H1 (cell line): ENCODE results near the gene UIMC1. TPM values are rescaled to one million over a fixed set of nuclear protein-coding genes. Genes with fewer than 3 reads are reported as not detected.

ENCODE experiments used
- CTCF ChIA-PET: fragments of 300-600 bp; sonication (Branson Sonifier 250); formaldehyde crosslinking; loops from one replicate; lab custom pipeline; 2021; ENCODE audit not compliant: partially characterized antibody; lab: Charles Lee
- POLR2A ChIA-PET: fragments of 300-600 bp; sonication (Branson Sonifier 250); formaldehyde crosslinking; loops from one replicate; lab custom pipeline; 2021; ENCODE audit warnings: inconsistent platforms; ENCODE audit not compliant: partially characterized antibody; lab: Charles Lee
- DNase-seq, 2 experiments: peaks; one replicate each; pipeline versions ENCODE4 v3.0.0 to v3.0.0-alpha.2; 2010 to 2022; ENCODE audit warnings: low spot score in 2 of 2, low read depth in 1 of 2, mixed read lengths in 1 of 2
- FAIRE-seq: peaks from 2 replicates; lab custom pipeline; 2011; peaks lifted over from hg19 to GRCh38; lab: Jason Lieb, UNC
- H2AFZ ChIP-seq: 2 replicates; pipeline ENCODE4 v1.8.1; 2012; ENCODE audit warnings: low read length, inconsistent platforms
- H2AK5ac ChIP-seq: 2 replicates; pipeline ENCODE4 v1.6.1; 2013; ENCODE audit warnings: low read depth, low read length
- H2BK120ac ChIP-seq: replicated peaks from 2 replicates; pipeline ENCODE3; 2013; ENCODE audit warnings: low read depth, low read length, inconsistent platforms
- H2BK12ac ChIP-seq: 2 replicates; pipeline ENCODE4 v1.6.1; 2013; ENCODE audit warnings: low read depth, low read length
- H2BK15ac ChIP-seq: 2 replicates; pipeline ENCODE4 v1.6.1; 2013; ENCODE audit warnings: low read length
- H2BK20ac ChIP-seq: 2 replicates; pipeline ENCODE4 v1.6.1; 2013; ENCODE audit warnings: low read length
- H2BK5ac ChIP-seq: 2 replicates; pipeline ENCODE4 v1.6.1; 2013; ENCODE audit warnings: low read depth, low read length
- H3K14ac ChIP-seq: 2 replicates; pipeline ENCODE4 v1.6.1; 2013; ENCODE audit warnings: inconsistent platforms; ENCODE audit not compliant: insufficient read length
- H3K18ac ChIP-seq: 2 replicates; pipeline ENCODE4 v1.6.1; 2013; ENCODE audit warnings: low read length; ENCODE audit errors: extremely low read depth
- H3K23ac ChIP-seq: 2 replicates; pipeline ENCODE4 v1.6.1; 2013; ENCODE audit warnings: inconsistent platforms; ENCODE audit not compliant: insufficient read length
- H3K23me2 ChIP-seq: 2 replicates; pipeline ENCODE4 v1.6.1; 2013; ENCODE audit warnings: low read depth, low read length
- H3K27ac ChIP-seq: 2 replicates; pipeline ENCODE4 v1.6.1; 2011; ENCODE audit warnings: low read depth, low read length, inconsistent platforms
- H3K27me3 ChIP-seq, 4 experiments: replicated peaks in 1 of 4; 1 replicate in 1 of 4; 2 replicates in 3 of 4; pipeline versions ENCODE4 v1.6.1 to v1.8.1; 2011 to 2013; ENCODE audit warnings: low read length in 3 of 4, mild to moderate bottlenecking in 3 of 4, inconsistent platforms in 2 of 4, mixed read lengths in 2 of 4, moderate library complexity in 1 of 4; ENCODE audit not compliant: control insufficient read depth in 3 of 4, insufficient read depth in 3 of 4; ENCODE audit errors: extremely low read depth in 1 of 4
- H3K36me3 ChIP-seq, 4 experiments: 2 replicates each; pipeline versions ENCODE4 v1.6.1 to v1.8.1; 2011 to 2013; ENCODE audit warnings: mild to moderate bottlenecking in 4 of 4, low read length in 3 of 4, moderate library complexity in 2 of 4, control low read depth in 1 of 4, inconsistent platforms in 1 of 4; ENCODE audit not compliant: insufficient read depth in 4 of 4, control insufficient read depth in 2 of 4
- H3K4ac ChIP-seq: replicated peaks from 2 replicates; pipeline ENCODE3; 2013; ENCODE audit warnings: low read length, low read depth, mixed read lengths, inconsistent platforms; ENCODE audit not compliant: insufficient read length
- H3K4me1 ChIP-seq, 4 experiments: replicated peaks in 1 of 4; 1 replicate in 1 of 4; 2 replicates in 3 of 4; pipeline versions ENCODE4 v1.6.1 to v1.8.1; 2011 to 2013; ENCODE audit warnings: low read length in 3 of 4, inconsistent platforms in 2 of 4, mixed read lengths in 1 of 4; ENCODE audit not compliant: insufficient read depth in 4 of 4, control insufficient read depth in 3 of 4
- H3K4me2 ChIP-seq, 2 experiments: 2 replicates each; pipeline versions ENCODE4 v1.6.1 to v1.8.1; 2011 to 2013; ENCODE audit warnings: low read depth in 2 of 2, low read length in 2 of 2, control low read depth in 1 of 2, inconsistent platforms in 1 of 2, mild to moderate bottlenecking in 1 of 2; ENCODE audit not compliant: insufficient read depth in 1 of 2
- H3K4me3 ChIP-seq, 4 experiments: fragments of 200-600, 300-600 bp in 1 of 4; sonication (generic), shearing (Covaris generic), sonication (Bioruptor Twin) in 1 of 4; 2 replicates each; pipeline versions ENCODE4 v1.5.1 to v1.8.1; 2011 to 2016; ENCODE audit warnings: low read length in 4 of 4, low read depth in 3 of 4, control low read depth in 2 of 4, inconsistent platforms in 2 of 4, mild to moderate bottlenecking in 2 of 4, mixed read lengths in 1 of 4, moderate library complexity in 1 of 4; ENCODE audit not compliant: insufficient read depth in 2 of 4; ENCODE audit errors: extremely low read depth in 1 of 4
- H3K56ac ChIP-seq: replicated peaks from 2 replicates; pipeline ENCODE3; 2013; ENCODE audit warnings: low read depth, mild to moderate bottlenecking, mixed read lengths, low read length, inconsistent platforms; ENCODE audit not compliant: insufficient read length
- H3K79me1 ChIP-seq: 2 replicates; pipeline ENCODE4 v1.6.1; 2013; ENCODE audit warnings: low read depth, low read length, control low read depth
- H3K79me2 ChIP-seq, 2 experiments: 2 replicates each; pipeline versions ENCODE4 v1.6.1 to v1.8.1; 2012 to 2013; ENCODE audit warnings: low read length in 2 of 2, mild to moderate bottlenecking in 2 of 2, inconsistent platforms in 1 of 2; ENCODE audit not compliant: insufficient read depth in 2 of 2, control insufficient read depth in 1 of 2
- H3K9ac ChIP-seq, 4 experiments: replicated peaks in 1 of 4; 1 replicate in 1 of 4; 2 replicates in 3 of 4; pipeline versions ENCODE4 v1.6.1 to v1.8.1; 2011 to 2013; ENCODE audit warnings: low read depth in 3 of 4, low read length in 3 of 4, control low read depth in 2 of 4, mild to moderate bottlenecking in 2 of 4, moderate library complexity in 2 of 4, inconsistent platforms in 1 of 4; ENCODE audit errors: extremely low read depth in 1 of 4
- H3K9me3 ChIP-seq, 2 experiments: 2 replicates each; pipeline versions ENCODE4 v1.6.1 to v1.8.1; 2012 to 2013; ENCODE audit warnings: mild to moderate bottlenecking in 2 of 2, moderate library complexity in 2 of 2, control low read depth in 1 of 2, inconsistent platforms in 1 of 2, low read depth in 1 of 2, low read length in 1 of 2, mixed read lengths in 1 of 2; ENCODE audit not compliant: insufficient read depth in 2 of 2
- H4K20me1 ChIP-seq, 2 experiments: replicated peaks in 1 of 2; 2 replicates each; pipeline versions ENCODE3 to v1.8.1; 2011 to 2013; ENCODE audit warnings: inconsistent platforms in 2 of 2, low read length in 2 of 2, mild to moderate bottlenecking in 1 of 2; ENCODE audit not compliant: insufficient read depth in 2 of 2, control insufficient read depth in 1 of 2
- H4K5ac ChIP-seq: 2 replicates; pipeline ENCODE4 v1.6.1; 2013; ENCODE audit warnings: low read length, low read depth, mixed read lengths, inconsistent platforms; ENCODE audit not compliant: insufficient read length
- H4K8ac ChIP-seq: 2 replicates; pipeline ENCODE4 v1.8.0; 2013; ENCODE audit warnings: mild to moderate bottlenecking, moderate library complexity, low read length, inconsistent platforms; ENCODE audit not compliant: insufficient read depth; ENCODE audit errors: extremely low read depth
- H4K91ac ChIP-seq: replicated peaks from 2 replicates; pipeline ENCODE3; 2013; ENCODE audit warnings: low read length, mixed read lengths, inconsistent platforms; ENCODE audit not compliant: insufficient read length
- CEBPB ChIP-seq: IDR thresholded peaks from 2 replicates; pipeline ENCODE4 v1.6.1; 2012; ENCODE audit warnings: low read depth, low read length
- KDM5A ChIP-seq: fragments of 200-600 bp; IDR thresholded peaks from 2 replicates; pipeline ENCODE4 v1.7.1; 2012; ENCODE audit warnings: mild to moderate bottlenecking, low read length, inconsistent platforms, mixed read lengths
- YY1 ChIP-seq: IDR thresholded peaks from 2 replicates; pipeline ENCODE4 v1.6.1; 2011; ENCODE audit warnings: low read depth, mild to moderate bottlenecking, low read length
- WGBS, 2 experiments: shearing (Covaris generic) in 1 of 2; methylation state at CpG; one replicate each; pipeline versions ENCODE4 v1.1.6 to v1.1.7; 2013 to 2015; ENCODE audit warnings: low lambda C conversion rate in 2 of 2, mixed read lengths in 2 of 2, inconsistent platforms in 1 of 2, low coverage in 1 of 2, missing lambda C conversion rate in 1 of 2; ENCODE audit not compliant: insufficient replicate concordance in 2 of 2, insufficient coverage in 1 of 2, insufficient read length in 1 of 2; ENCODE audit errors: extremely low coverage in 1 of 2, missing lambda C conversion rate in 1 of 2; 5-methylcytosine and 5-hydroxymethylcytosine counted together
- polyA plus RNA-seq, 7 experiments: library from polyadenylated mRNA; depleted of rRNA in 3 of 7; stranded (reverse) in 5 of 7; unstranded in 2 of 7; fragments of >200 nt in 5 of 7; fragments of 200-250 nt in 2 of 7; gene quantifications; 1 replicate in 5 of 7; 2 replicates in 1 of 7; 4 replicates in 1 of 7; pipeline versions ENCODE4 v1.2.1 to v1.2.3, GENCODE V29; 2011 to 2013; ENCODE audit warnings: missing spikeins in 2 of 7, mixed read lengths in 2 of 7
- total RNA-seq: library from RNA; stranded (reverse); fragmentation: NEBNext Ultra II Directional; extraction: Animal tissue kit (Norgen Biotek cat#: 25700); gene quantifications from 2 replicates; pipeline ENCODE4 v1.2.1, GENCODE V29; 2021

Gene UIMC1
- total and polyA plus RNA-seq, 2 of the 8 experiments (the other 6 are each of a cell fraction or from before 2014, with no cell fraction given): 12.8 to 43.7 TPM

DNA sequence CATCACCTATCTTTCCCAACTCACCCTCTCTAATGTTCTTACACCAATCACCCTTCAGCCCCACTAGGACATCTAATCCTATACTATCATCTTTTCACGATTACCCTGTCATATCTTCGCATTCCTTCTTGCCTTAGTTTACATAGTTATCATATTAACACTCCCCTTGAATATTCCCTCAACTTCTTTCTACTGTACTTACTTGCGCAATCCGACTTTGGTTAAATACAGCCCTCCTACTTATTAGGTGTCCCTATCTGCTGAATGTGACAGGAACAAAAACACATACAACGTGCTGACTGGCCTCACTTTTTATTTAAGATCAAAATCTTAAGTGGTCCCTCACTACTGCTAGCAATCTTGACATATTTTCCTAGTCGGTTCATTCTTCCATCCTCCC lies 88.0 kb downstream of the UIMC1 start:
- WGBS, 2 experiments: 94 to 100% methylated on average over 1 to 6 of the region's 6 CpGs
- no peak overlapping the region for H4K91ac ChIP-seq
- H3K18ac ChIP-seq: no peak overlapping the region
- no peak overlapping the region for H4K5ac ChIP-seq
- DNase-seq: no peak
- no peak overlapping the region for H3K4me3 ChIP-seq
- H3K27ac ChIP-seq: no peak overlapping the region
- no peak overlapping the region for H2AFZ ChIP-seq
- no peak overlapping the region for H4K8ac ChIP-seq
- no peaks in the 10 kb centered on the region for H3K79me1 ChIP-seq
- H3K4me2 ChIP-seq: no peak overlapping the region
- no peak overlapping the region for H3K9ac ChIP-seq
- no peaks in the 10 kb centered on the region; a peak in 1 of 4 replicates for H3K79me2 ChIP-seq
- H3K4me1 ChIP-seq: no peaks in the 10 kb centered on the region
- no peak overlapping the region for H3K14ac ChIP-seq
- H2AK5ac ChIP-seq: no peak overlapping the region
- POLR2A ChIA-PET: no interaction called here
- H2BK20ac ChIP-seq: no peak overlapping the region
- TF ChIP-seq KDM5A (no peak), YY1 (no peak), CEBPB (peak; percentile 28; the same call in 1 of the 2 replicates)
- TF ChIP-seq, all 59 proteins: peak for 1
- H3K27me3 ChIP-seq: no peaks in the 10 kb centered on the region
- no peak overlapping the region for H2BK5ac ChIP-seq
- no peak overlapping the region for H3K4ac ChIP-seq
- H2BK15ac ChIP-seq: no peak overlapping the region
- no peak overlapping the region for H2BK12ac ChIP-seq
- no peak for FAIRE-seq
- H4K20me1 ChIP-seq: peaks cover 0 to 3% of the 10 kb centered on the region in 2 experiments
- H3K23ac ChIP-seq: no peak overlapping the region
- no peak overlapping the region for H3K56ac ChIP-seq
- no peaks in the 10 kb centered on the region; the same call in 1 of the 2 replicates for H3K23me2 ChIP-seq
- CTCF ChIA-PET: interaction anchor here (0.6 kb wide), 1 partner anchor 21 kb away, joined by 3 read pairs; no protein-coding TSS in a partner anchor
- H2BK120ac ChIP-seq: no peak overlapping the region
- H3K9me3 ChIP-seq: no peaks in the 10 kb centered on the region
- H3K36me3 ChIP-seq: peaks cover 0 to 2% (median 0%) of the 10 kb centered on the region in 4 experiments; a peak in 3 of 8 replicates
